Stimulated activated naive CD4-positive, alpha-beta T cell treated with Interleukin-2 at 50 U/mL for 16 hours (primary cell): ENCODE results near the gene PLK5.
"Not testable (repeated sequence)": the region's sequence is repeated elsewhere in the genome, so short reads cannot be mapped to it uniquely, and the experiment has no call there.

ENCODE experiments used
- DNase-seq: peaks from one replicate; lab custom pipeline; 2025; lab: John Stamatoyannopoulos, UW

PLK5 gene

DNA sequence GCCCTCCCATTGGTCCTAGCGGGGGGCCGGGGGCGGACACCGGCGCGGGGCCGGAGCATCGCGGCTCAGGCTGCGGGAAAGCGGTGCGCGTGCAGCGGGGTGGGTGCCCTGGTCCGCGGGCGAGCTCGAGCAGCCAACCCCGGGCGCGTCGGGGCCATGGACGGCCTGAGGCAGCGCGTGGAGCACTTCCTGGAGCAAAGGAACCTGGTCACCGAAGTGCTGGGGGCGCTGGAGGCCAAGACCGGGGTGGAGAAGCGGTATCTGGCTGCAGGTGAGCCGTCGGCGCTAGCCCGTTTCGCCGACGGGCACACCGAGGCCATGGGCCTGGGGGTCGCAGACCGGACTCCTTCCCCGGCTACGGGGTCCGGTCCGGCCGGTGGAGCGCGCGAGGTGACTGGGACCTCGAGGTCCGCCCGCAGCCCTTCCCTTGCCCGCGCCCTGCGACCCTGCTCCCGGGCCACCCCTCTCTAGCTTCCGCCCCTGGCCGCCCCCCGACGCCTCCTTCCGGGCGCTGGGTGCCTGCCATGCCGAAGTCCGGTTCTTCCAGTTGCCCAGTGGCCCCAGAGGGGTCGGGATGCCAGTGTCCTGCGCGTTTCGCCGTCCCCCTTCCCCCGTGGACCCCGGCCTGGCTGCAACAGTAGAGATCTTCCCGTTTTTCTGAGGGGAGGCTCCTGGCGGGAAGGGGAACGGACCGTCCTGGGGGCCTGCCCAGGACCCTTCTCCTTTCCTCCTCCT is 32.6 kb upstream of the PLK5 start, which contains the start of gene REEP6:
Gene REEP6 (plus strand): TSS at position 68 of the 735 bp plus-strand sequence. CDS start 89 bp downstream, at position 157.
- no peak for DNase-seq

- DNase-seq = no peak
Measured at GRCh38 chr19:1491849-1492170, 32.1 kb upstream of the PLK5 start.

GRCh38 chr19:1492474-1493006 is 31.3 kb upstream of the PLK5 start:
- DNase-seq = no peak

- no peak for DNase-seq
Measured at GRCh38 chr19:1494115-1494815, 29.6 kb upstream of the PLK5 start.

DNA sequence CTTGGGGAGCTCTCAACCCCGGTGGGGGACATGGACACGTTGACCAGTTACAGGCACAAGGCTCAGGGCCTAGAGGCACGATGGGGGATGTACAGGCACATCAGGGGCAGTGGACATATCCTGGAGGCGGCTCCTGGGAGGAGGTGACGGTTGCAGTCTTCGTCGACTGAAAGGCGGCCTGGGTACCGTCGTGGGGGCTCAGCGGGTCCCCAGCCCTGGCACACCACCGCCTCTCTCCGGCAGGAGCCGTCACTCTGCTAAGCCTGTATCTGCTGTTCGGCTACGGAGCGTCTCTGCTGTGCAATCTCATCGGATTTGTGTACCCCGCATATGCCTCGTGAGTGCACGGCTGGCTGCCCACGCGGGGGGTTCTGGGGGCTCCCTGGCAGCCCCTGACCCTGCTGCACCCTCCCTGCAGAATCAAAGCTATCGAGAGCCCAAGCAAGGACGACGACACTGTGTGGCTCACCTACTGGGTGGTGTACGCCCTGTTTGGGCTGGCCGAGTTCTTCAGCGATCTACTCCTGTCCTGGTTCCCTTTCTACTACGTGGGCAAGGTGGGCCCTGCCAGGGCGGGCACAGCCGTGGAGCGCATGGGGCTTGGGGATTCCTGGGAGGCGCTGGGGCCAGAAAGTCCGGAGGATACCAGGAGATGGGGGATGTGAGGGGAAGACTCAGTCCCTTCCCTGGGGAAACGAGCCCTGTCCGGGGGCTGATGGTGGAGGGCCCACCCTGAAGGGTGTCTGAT is 28.7 kb upstream of the PLK5 start:
- no peak for DNase-seq

GRCh38 chr19:1495799-1496713 is 27.8 kb upstream of the PLK5 start:
- no peak for DNase-seq

DNA sequence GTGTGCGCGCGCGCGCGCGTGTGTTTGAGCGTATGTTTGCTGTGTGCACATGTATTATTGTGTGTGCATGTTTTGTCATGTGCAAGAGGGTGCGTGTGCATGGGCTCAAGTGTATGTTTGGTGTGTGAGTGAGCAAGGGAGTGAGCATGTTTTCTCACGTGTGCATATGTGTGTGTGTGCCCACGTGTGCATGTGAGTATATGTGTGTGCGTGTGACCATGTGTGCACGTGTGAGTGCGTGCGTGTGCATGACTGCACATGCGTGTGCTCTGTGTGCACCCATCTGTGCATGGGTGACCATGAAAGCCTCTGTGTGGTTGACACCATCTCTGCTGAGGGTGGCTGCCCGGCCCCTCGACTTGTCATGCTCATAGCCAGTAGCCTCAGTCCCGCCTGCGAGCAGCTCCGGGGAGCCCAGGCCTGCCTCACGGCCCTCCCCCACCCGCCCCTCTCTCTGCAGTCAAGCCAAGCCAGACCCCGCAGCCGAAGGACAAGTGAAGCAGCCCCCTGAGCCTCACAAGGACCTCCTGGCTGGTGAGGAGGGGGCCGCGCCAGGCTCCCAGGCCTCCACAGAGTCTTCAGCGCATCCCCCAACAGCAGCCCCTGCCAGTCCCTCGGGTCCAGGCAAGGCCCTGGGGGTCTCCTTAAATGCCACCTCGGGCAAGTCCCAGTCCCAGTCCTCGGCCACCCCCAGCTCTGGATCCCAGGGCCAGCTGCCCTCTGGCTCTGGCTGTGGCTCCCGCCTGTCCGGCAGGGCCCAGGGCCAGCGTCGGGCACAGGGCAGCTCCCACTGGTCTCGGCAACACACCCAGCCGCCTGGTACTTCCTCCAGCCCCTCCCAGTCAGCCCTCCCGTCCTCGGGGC is 26.9 kb upstream of the PLK5 start:
- no peak for DNase-seq

DNA sequence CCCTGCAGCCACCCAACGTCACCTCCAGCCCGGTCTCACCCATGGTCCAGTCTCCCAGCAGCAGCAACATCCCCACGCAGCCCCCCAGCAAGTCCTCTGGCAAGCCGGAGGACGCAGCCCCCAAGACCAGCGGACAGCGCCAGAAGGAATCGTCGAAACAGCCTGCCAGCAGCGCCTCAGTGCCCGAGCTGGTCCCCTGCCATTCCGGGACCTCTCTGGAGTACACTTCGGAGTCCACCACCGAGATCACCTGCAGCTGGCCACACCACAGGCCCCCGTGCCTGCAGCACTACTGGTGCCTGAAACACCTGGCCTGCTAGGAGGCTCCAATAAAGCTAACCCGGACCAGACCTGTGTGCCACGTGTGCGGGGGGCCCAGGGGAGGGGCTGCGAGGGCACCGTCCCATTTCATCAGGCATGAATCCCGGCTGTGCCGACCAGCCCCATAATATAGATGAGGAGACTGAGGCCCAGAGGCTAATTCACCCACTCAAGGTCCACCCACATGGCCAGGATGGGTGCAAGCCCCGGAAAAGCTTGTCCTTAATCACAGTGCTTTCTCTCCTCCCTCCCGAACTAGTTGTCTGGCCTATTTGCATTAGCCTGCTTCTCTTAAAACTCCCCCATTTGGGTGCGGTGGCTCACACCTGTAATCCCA is 26.2 kb upstream of the PLK5 start:
- no peak for DNase-seq

DNA sequence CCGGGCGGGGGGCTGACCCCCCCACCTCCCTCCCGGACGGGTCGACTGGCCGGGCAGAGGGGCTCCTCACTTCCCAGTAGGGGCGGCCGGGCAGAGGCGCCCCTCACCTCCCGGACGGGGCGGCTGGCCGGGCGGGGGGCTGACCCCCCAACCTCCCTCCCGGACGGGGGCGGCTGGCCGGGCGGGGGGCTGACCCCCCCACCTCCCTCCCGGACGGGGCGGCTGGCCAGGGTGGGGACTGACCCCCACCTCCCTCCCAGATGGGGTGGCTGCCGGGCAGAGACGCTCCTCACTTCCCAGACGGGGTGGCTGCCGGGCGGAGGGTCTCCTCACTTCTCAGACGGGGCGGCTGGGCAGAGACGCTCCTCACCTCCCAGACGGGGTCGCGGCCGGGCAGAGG is 24.6 kb upstream of the PLK5 start:
- not testable (repeated sequence) for DNase-seq

- DNase-seq = no peak
Measured at GRCh38 chr19:1501200-1501595, 22.7 kb upstream of the PLK5 start.

- no peak for DNase-seq
Measured at GRCh38 chr19:1502433-1503088, 21.3 kb upstream of the PLK5 start.

- DNase-seq = peak; percentile 61
Measured at GRCh38 chr19:1503089-1503924, 20.6 kb upstream of the PLK5 start.

DNA sequence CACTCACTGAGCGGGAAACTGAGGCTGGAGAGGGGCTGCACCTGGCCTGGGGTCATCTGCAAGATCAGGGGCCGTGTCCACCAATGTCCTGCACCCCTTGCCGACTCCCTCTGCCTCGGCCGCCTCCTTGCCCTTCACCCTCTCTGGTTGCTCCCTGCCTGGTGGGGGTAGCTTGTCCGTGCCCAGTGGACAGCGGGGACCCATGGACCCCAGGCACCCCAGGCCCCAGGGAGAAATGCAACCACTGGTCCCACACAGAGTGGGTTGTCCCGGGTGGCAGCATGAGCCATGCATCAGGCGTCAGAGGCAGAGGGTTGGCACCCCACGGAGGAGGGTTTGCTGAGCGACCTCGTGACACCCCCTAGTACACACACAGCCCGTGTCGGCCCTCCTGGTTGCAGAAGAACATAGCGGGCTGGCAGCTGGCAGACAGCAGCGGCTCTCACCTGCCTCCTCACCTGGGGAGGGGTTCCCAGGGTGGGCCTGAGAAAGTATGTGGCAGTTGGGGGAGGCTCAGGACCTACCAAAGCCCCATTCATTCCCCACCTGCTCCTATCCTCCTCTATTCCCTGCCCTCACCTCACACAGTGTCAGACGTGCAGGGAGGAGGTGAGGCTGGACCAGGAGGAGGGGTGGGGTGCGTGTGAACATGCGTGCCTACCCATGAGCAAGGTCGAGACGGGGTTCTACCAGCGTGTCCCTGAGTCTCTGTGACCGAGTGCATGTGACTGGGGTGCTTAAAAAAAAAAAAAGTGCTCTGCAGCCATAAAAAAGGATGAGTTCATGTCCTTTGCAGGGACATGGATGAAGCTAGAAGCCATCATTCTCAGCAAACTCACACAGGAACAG is 19.7 kb upstream of the PLK5 start:
- DNase-seq = no peak

DNA sequence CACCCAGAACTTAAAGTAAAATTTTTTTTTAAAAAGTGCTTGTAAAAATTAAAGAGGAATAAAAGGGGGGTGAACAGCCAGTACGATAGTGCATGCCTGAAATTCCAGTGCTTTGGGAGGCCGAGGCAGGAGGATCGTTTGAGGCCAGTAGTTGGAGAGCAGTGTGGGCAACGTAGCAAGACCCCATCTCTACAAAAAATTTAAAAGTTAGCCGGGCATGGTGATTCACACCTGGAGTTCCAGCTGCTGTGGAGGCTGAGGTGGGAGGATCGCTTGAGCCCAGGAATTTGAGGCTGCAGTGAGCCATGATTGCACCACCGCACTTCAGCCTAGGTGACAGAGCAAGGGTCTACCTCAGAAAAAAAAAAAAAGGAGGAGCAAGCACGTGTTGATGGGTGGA is 18.9 kb upstream of the PLK5 start:
- DNase-seq = no peak

DNA sequence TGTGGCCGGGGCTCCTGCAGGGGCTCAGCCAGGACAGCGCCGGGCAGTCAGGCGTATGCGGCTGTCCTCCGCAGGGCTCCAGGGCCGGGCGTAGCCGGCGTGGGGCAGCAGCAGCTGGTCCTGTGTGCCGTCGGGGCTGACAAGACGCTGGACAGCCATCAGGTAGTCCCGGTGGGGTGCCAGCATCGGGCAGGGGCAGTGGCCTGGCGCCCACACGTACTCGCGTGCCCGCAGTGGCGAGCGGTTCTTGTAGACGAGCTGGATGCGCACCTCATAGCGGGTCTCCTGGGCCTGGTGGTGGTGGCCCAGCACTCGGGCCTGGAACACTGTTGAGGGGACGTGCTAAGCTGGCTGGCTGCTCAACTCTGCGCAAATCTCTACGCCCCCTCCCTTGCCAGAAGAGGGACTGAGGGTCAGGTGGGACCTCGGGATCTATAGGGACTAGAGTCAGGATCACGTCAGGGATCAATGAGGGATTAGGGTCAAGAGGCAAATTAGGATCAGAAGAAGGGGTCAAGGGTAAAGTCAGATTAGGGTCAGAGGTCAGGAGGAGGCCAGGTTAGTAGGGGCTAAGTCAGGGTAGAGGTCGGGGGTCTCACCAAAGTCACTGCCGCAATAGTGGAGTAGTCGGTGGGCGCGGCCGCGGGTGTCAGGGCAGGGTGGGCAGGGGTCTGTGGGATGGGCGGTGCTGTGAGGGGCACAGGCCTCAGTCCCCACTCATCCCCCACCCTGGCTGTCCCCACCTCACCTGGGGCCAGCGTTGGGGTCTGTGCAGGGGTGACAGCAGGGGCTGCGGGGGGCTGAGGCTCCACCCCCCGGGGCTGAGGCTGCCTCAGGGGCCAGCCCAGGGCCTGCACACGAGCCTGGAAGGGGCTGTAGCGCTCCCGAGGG is 17.6 kb upstream of the PLK5 start:
- no peak for DNase-seq

DNA sequence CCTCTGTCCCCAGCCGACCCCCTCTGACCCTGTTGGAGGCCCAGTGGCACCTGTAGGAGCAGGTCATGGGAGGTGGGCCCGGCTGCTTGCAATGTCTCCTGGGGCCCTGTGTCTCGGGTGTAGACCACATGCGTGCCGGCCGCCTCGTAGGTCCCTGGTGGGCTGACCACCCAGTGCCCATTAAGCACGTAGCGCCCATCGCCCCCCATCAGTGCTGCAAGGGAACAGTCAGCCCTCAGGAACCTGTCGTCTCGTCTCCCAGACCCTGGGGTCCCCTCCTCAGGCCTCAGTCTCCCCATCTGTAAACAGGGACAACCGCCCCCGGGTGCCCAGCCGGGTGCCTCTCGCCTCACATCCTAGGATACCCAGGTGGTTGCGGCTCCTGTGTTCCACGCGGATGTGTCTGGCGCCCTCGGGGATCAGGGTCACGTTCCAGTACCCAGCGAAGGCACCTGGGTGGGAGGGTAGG is 16.7 kb upstream of the PLK5 start:
- DNase-seq = no peak
